ENCODE measurements around the gene SH2D2A.
A peak's percentile ranks its signal among the peaks of the same experiment; 100 is the strongest.

The SH2D2A gene

DNA sequence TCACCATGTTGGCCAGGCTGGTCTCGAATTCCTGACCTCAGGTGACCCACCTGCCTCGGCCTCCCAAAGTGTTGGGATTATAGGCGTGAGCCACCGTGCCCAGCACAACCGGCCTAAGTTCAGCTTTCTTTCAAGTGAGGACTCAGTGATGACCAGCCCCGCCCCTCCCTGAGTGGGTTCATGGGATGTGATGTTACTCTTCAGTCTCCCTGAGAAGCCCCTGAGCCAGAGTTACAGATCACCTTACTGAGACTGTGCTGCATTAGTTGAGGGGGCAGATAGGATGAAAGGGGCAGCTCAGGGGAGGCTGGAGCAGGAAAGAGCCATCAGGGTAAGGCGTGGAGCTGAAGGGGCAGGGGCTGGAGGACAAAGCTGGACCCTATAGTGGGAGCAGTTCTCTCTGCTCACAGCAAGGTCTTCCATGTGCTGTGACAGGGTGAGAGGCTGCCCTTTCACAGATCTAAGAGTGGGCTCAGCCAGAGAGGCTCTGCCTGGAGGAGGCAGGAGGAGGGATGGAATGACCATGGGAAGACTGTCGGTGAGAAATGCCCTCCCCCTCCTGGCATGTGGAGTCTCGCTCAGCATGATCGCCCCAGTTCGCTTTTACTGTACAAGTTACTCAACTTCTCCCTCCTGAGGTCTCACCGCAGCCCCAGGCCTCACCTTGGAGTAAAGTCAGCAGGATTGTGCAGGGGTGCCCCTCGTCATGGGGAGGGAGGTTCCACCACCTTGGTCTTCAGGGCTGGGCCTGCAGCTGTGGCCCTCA, 13.4 kb downstream of the SH2D2A start:
- DNase-seq (ENCODE audit: insufficient read length, low spot score) (no peak), FAIRE-seq (no peak)
- TF ChIP-seq CTCF (IDR thresholded peaks at IDR 0.05; ENCODE audit: insufficient read depth, missing control alignments), result no peak

DNA sequence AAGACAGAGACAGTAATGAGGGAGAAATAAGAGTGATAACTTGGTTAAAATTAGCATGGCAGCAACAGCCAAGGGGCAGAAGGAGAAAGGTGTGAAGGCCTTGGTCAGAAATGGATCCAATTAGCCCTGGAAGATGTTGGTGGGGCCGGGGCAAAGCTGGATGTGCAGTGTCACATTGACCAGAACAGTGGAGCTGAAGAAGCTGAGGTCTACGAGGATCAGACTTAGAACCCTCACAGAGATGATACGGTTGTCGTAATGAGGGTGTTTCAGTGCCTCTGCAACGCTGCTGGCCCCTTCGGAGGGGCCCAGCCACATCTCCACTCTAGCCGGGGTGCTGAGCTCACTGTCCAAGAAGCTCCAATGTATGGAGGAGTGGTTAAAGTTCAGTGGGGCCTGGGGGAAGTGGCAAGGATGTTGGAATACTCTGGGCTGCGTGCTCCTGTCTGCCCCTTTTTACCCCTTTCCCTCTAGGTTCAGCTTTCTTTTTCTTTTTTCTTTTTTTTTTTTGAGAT, 14.2 kb downstream of the SH2D2A start:
- DNase-seq (ENCODE audit: insufficient read length, low spot score), result no peak
- no peak for FAIRE-seq
- no peak for TF ChIP-seq CTCF (IDR thresholded peaks at IDR 0.05; ENCODE audit: insufficient read depth, missing control alignments)

DNA sequence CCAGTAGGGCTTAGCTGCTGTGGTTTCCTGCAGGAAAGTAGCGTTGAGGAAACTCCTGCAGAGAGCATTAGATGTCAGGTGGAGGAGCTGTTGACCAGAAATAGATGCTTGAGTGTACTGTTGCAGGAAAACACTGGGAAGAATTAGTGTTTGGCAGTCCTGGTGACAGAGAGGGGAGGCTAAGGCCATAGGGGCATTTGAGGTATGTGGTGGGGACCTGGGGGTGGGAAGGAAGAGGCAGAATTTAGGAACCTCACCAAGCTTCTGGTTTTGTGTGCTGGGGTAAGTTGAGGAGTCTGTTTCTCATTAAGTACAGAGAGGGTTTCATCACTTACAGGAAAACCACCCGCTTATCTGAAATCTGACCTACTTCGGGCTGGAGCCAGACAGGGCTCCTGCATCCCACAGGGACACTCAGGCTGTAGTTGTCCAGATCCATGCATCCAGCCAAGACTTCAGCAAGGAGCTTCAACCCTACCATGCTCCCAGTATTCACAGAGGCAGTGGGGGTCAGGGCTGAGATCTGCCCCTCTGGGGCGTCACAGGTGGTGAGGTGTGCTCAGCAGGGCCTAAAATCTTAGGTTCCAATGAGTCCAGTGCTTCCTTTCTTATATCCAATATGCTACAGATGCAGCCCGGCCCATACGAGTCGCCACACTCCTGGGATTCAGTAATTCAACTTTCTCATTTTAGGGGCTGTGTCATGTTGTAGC, 15.1 kb downstream of the SH2D2A start:
- FAIRE-seq (no peak), DNase-seq (ENCODE audit: insufficient read length, low spot score) (no peak)
- TF ChIP-seq CTCF (IDR thresholded peaks at IDR 0.05; ENCODE audit: insufficient read depth, missing control alignments), result peak; percentile 18

- DNase-seq (ENCODE audit: insufficient read length, low spot score) (no peak), FAIRE-seq (peak; percentile 63)
- TF ChIP-seq CTCF (IDR thresholded peaks at IDR 0.05; ENCODE audit: insufficient read depth, missing control alignments), result peak; percentile 96
These were observed 19.3 kb downstream of the SH2D2A start for GRCh38 chr1:156797212-156797871.

- TF ChIP-seq CTCF (IDR thresholded peaks at IDR 0.05; ENCODE audit: insufficient read depth, missing control alignments), result no peak
- DNase-seq (ENCODE audit: insufficient read length, low spot score) (no peak), FAIRE-seq (no peak)
These were observed 20.1 kb downstream of the SH2D2A start for GRCh38 chr1:156796340-156797097.

DNA sequence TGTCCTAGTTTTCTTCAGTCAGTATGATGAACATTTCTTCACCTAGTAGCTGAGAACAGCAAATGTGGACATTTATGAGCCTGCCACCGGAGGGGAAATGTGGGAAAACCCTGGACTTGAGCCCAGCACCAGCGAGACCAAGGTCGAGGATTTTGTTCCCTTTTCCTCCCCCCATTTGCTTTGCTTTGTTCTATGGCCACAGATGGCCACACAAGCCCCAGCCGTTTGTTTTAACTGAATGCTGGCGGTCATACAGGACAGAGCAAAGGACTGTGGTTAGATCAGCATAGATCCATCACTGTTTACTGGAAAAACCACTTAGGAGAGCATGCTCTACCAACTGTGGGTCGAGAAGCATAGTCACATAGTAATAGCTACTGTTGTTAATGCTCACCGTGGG, 20.9 kb downstream of the SH2D2A start:
- DNase-seq (ENCODE audit: insufficient read length, low spot score), result no peak
- TF ChIP-seq CTCF (IDR thresholded peaks at IDR 0.05; ENCODE audit: insufficient read depth, missing control alignments), result no peak
- FAIRE-seq, result no peak
